Caco-2 (cell line): ENCODE measurements around the gene DLEU7. TPM values are rescaled to one million over a fixed set of nuclear protein-coding genes. Genes with fewer than 3 reads are reported as not detected.

Source experiments
- BruUV-seq: library from RNA; stranded (reverse); fragments of 400-500 nt; replicated peaks from 2 replicates; lab custom pipeline; 2021; lab: Mats Ljungman, UMichigan
- CTCF ChIA-PET: fragments of 300-600 bp; sonication (Branson Sonifier 250); formaldehyde crosslinking; loops from one replicate; lab custom pipeline; 2022; ENCODE audit warnings: antibody characterized with exemption; lab: Charles Lee
- POLR2A ChIA-PET: fragments of 300-600 bp; sonication (Branson Sonifier 250); formaldehyde crosslinking; loops from one replicate; lab custom pipeline; 2022; ENCODE audit warnings: antibody characterized with exemption; lab: Charles Lee
- DNase-seq, 2 experiments: peaks; one replicate each; pipeline versions ENCODE4 v3.0.0 to v3.0.0-alpha.2; 2020 to 2022
- H3K27me3 ChIP-seq: replicated peaks from 2 replicates; pipeline ENCODE4 v1.6.0; 2011; ENCODE audit warnings: low read length; ENCODE audit not compliant: control insufficient read depth, insufficient read depth
- H3K36me3 ChIP-seq: 2 replicates; pipeline ENCODE4 v1.5.1; 2011; ENCODE audit warnings: low read length; ENCODE audit not compliant: control insufficient read depth, insufficient read depth
- H3K4me1 ChIP-seq: fragments of 250-450 bp; sonication (Bioruptor Pico); 2 replicates; pipeline ENCODE4 v1.5.1; 2020; ENCODE audit warnings: mild to moderate bottlenecking
- H3K4me3 ChIP-seq: 2 replicates; pipeline ENCODE4 v1.5.1; 2011; ENCODE audit warnings: low read depth, mild to moderate bottlenecking, control low read depth, low read length
- H3K9me3 ChIP-seq: fragments of 250-450 bp; sonication (Bioruptor Pico); 2 replicates; pipeline ENCODE4 v1.5.1; 2020; ENCODE audit warnings: mild to moderate bottlenecking, moderate library complexity
- H3K27ac Mint-ChIP-seq: one replicate; pipeline ENCODE4 v1.8.0; 2022; ENCODE audit warnings: mixed read lengths; ENCODE audit not compliant: unreplicated experiment
- H3K27me3 Mint-ChIP-seq: one replicate; pipeline ENCODE4 v1.8.0; 2022; ENCODE audit warnings: mixed read lengths; ENCODE audit not compliant: insufficient read depth, unreplicated experiment
- H3K36me3 Mint-ChIP-seq: one replicate; pipeline ENCODE4 v1.8.0; 2022; ENCODE audit warnings: mild to moderate bottlenecking, mixed read lengths; ENCODE audit not compliant: insufficient read depth, unreplicated experiment
- H3K4me1 Mint-ChIP-seq: one replicate; pipeline ENCODE4 v1.8.0; 2022; ENCODE audit warnings: low read depth, mixed read lengths; ENCODE audit not compliant: unreplicated experiment
- H3K4me3 Mint-ChIP-seq: one replicate; pipeline ENCODE4 v1.8.0; 2022; ENCODE audit warnings: mild to moderate bottlenecking, moderate library complexity, mixed read lengths; ENCODE audit not compliant: unreplicated experiment
- H3K9me3 Mint-ChIP-seq: one replicate; pipeline ENCODE4 v1.8.0; 2022; ENCODE audit warnings: mixed read lengths; ENCODE audit not compliant: unreplicated experiment
- CTCF ChIP-seq, 2 experiments: fragments of 200-600 bp in 1 of 2; IDR thresholded peaks; 1 replicate in 1 of 2; 2 replicates in 1 of 2; pipeline versions ENCODE4 v1.5.1 to v1.8.0; 2011 to 2022; ENCODE audit warnings: antibody characterized with exemption in 1 of 2, control low read depth in 1 of 2, inconsistent platforms in 1 of 2, low read depth in 1 of 2, low read length in 1 of 2, mild to moderate bottlenecking in 1 of 2, moderate library complexity in 1 of 2; ENCODE audit not compliant: insufficient read depth in 1 of 2, severe bottlenecking in 1 of 2, unreplicated experiment in 1 of 2
- intact Hi-C: fragments of 100-400 bp; cut with micrococcal nuclease; formaldehyde crosslinking; loops from one replicate; pipeline ENCODE4 v1.10.0; 2022; ENCODE audit not compliant: unreplicated experiment
- total RNA-seq: library from RNA; stranded (reverse); gene quantifications from 2 replicates; pipeline ENCODE4 v1.2.3, GENCODE V29; 2022

DLEU7 gene
- total RNA-seq, 1 experiment from 2014 or later: not detected

GRCh38 chr13:50889317-50889716, 45.8 kb upstream of the DLEU7 start:
- H3K4me3 ChIP-seq: no peak overlapping the region
- Mint-ChIP-seq H3K27ac (no peak overlapping the region), H3K4me1 (no peaks in the 10 kb centered on the region), H3K4me3 (no peak overlapping the region), H3K27me3 (peaks cover 23% of the 10 kb centered on the region), H3K36me3 (no peaks in the 10 kb centered on the region), H3K9me3 (no peaks in the 10 kb centered on the region)
- intact Hi-C loops: no loop called here
- DNase-seq: no peak
- CTCF ChIA-PET: no interaction called here
- H3K4me1 ChIP-seq: no peaks in the 10 kb centered on the region
- no peaks in the 10 kb centered on the region for H3K27me3 ChIP-seq
- no peaks in the 10 kb centered on the region for H3K9me3 ChIP-seq
- TF ChIP-seq CTCF (IDR thresholded peaks at IDR 0.05; ENCODE audit: insufficient read depth in 1 of 2, low read depth in 1 of 2, low read length in 1 of 2, severe bottlenecking in 1 of 2, unreplicated experiment in 1 of 2): no peak
- no TSS peak for BruUV-seq
- POLR2A ChIA-PET: no interaction called here
- no peaks in the 10 kb centered on the region for H3K36me3 ChIP-seq

GRCh38 chr13:50888362-50888761, 44.9 kb upstream of the DLEU7 start:
- DNase-seq: no peak
- Histone ChIP-seq H3K4me1 (no peaks in the 10 kb centered on the region), H3K4me3 (no peak overlapping the region), H3K27me3 (no peaks in the 10 kb centered on the region), H3K9me3 (no peaks in the 10 kb centered on the region), H3K36me3 (no peaks in the 10 kb centered on the region)
- Mint-ChIP-seq H3K4me3 (no peak overlapping the region), H3K27ac (no peak overlapping the region), H3K27me3 (peaks cover 24% of the 10 kb centered on the region), H3K4me1 (no peaks in the 10 kb centered on the region), H3K36me3 (no peaks in the 10 kb centered on the region), H3K9me3 (no peaks in the 10 kb centered on the region)
- BruUV-seq: no TSS peak
- ChIA-PET CTCF (no interaction called here), POLR2A (no interaction called here)
- TF ChIP-seq CTCF (IDR thresholded peaks at IDR 0.05; ENCODE audit: insufficient read depth in 1 of 2, low read depth in 1 of 2, low read length in 1 of 2, severe bottlenecking in 1 of 2, unreplicated experiment in 1 of 2): no peak
- intact Hi-C loops: no loop called here

- DNase-seq: no peak
- no peaks in the 10 kb centered on the region for H3K27me3 ChIP-seq
- TF ChIP-seq CTCF (IDR thresholded peaks at IDR 0.05; ENCODE audit: insufficient read depth in 1 of 2, low read depth in 1 of 2, low read length in 1 of 2, severe bottlenecking in 1 of 2, unreplicated experiment in 1 of 2): no peak
- no peaks in the 10 kb centered on the region for H3K4me1 Mint-ChIP-seq
- CTCF ChIA-PET: no interaction called here
- H3K4me3 ChIP-seq: no peak overlapping the region
- H3K4me1 ChIP-seq: no peaks in the 10 kb centered on the region
- H3K36me3 ChIP-seq: no peaks in the 10 kb centered on the region
- no peaks in the 10 kb centered on the region for H3K9me3 Mint-ChIP-seq
- intact Hi-C loops: no loop called here
- no peak overlapping the region for H3K4me3 Mint-ChIP-seq
- POLR2A ChIA-PET: no interaction called here
- peaks cover 3% of the 10 kb centered on the region; the same call in 1 of the 2 replicates for H3K9me3 ChIP-seq
- peaks cover 25% of the 10 kb centered on the region for H3K27me3 Mint-ChIP-seq
- no peak overlapping the region for H3K27ac Mint-ChIP-seq
- no peaks in the 10 kb centered on the region for H3K36me3 Mint-ChIP-seq
- BruUV-seq: no TSS peak
Observed at GRCh38 chr13:50887151-50887550, 43.7 kb upstream of the DLEU7 start.
